Transverse colon (tissue), 4 donors: ENCODE measurements around the gene FAM13C.

ENCODE experiments used
- CTCF ChIP-seq, 5 experiments: fragments of 200-600 bp in 3 of 5; fragments of 450-650 bp in 2 of 5; sonication (generic) in 3 of 5; IDR thresholded peaks; 1 replicate in 2 of 5; 2 replicates in 3 of 5; pipeline ENCODE4 v1.5.1; 2016 to 2017; ENCODE audit warnings: antibody characterized with exemption in 5 of 5, inconsistent platforms in 3 of 5, mild to moderate bottlenecking in 2 of 5, moderate library complexity in 1 of 5
- EP300 ChIP-seq: sonication (generic); formaldehyde crosslinking; IDR thresholded peaks from one replicate; pipeline ENCODE4 v1.6.1; 2017; ENCODE audit warnings: antibody characterized with exemption, low read depth
- POLR2A ChIP-seq: fragments of 450-650 bp; IDR thresholded peaks from one replicate; pipeline ENCODE4 v1.6.1; 2016; ENCODE audit warnings: antibody characterized with exemption, mild to moderate bottlenecking, moderate library complexity
- POLR2AphosphoS5 ChIP-seq, 3 donors: sonication (generic); formaldehyde crosslinking; IDR thresholded peaks; one replicate each; pipeline ENCODE4 v1.6.1; 2016; ENCODE audit warnings: antibody characterized with exemption in 3 of 3

- TF ChIP-seq CTCF (IDR thresholded peaks at IDR 0.05) (no peak), POLR2A (no peak), POLR2AphosphoS5 (IDR thresholded peaks at IDR 0.05) (no peak), EP300 (no peak)
These were observed 78.0 kb downstream of the FAM13C start for GRCh38 chr10:59284118-59284975.
